Measurements from ENCODE around the gene CNTN5. TPM values are rescaled to one million over a fixed set of nuclear protein-coding genes. Genes with fewer than 3 reads are reported as not detected.

The CNTN5 gene
- total RNA-seq, 4 donors from 2014 or later, result 0.51 to 2.3 (median 0.58) TPM; not detected in 1

- no peak for TF ChIP-seq POLR2A (IDR thresholded peaks at IDR 0.05)
- TF ChIP-seq CTCF (IDR thresholded peaks at IDR 0.05), result no peak
- Histone ChIP-seq H3K4me3 (no peak overlapping the region), H3K27me3 (no peaks in the 10 kb centered on the region), H3K27ac (no peak overlapping the region), H3K9me3 (no peaks in the 10 kb centered on the region), H3K4me1 (no peaks in the 10 kb centered on the region), H3K36me3 (peaks cover 0 to 2% of the 10 kb centered on the region in 2 donors)
- intact Hi-C loops (cut with DNase I; ENCODE audit: low total_unique reads), result no loop called here
- no peak for DNase-seq
These were observed 178.6 kb downstream of the CNTN5 start for GRCh38 chr11:99199341-99199740.

DNA sequence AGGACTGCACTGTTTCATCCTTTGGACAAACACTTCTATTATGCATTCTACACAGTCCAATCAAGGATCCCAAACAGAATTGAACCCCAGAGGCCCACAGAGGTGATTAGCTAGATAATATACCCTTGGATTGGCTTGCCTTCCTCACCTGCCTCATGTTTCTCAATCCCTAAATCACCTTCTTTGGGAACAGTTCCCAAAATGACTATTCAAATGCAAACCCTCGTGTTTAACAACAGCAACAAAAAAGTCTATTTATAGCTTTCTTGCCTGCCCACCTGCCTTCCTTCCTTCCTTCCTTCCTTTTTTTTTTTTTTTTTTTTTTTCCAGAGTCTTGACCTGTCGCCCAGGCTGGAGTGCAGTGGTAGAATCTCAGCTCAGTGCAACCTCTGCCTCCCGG, 180.0 kb downstream of the CNTN5 start:
- Histone ChIP-seq H3K9me3 (no peaks in the 10 kb centered on the region), H3K4me1 (no peaks in the 10 kb centered on the region), H3K27me3 (no peaks in the 10 kb centered on the region), H3K4me3 (no peak overlapping the region), H3K27ac (no peak overlapping the region), H3K36me3 (peaks cover 0 to 2% of the 10 kb centered on the region in 2 donors)
- DNase-seq, result no peak
- intact Hi-C loops (cut with DNase I; ENCODE audit: low total_unique reads), result no loop called here
- no peak for TF ChIP-seq CTCF (IDR thresholded peaks at IDR 0.05)
- TF ChIP-seq POLR2A (IDR thresholded peaks at IDR 0.05), result no peak

GRCh38 chr11:99208813-99209212, 188.1 kb downstream of the CNTN5 start:
- TF ChIP-seq POLR2A (IDR thresholded peaks at IDR 0.05) (no peak), CTCF (IDR thresholded peaks at IDR 0.05) (no peak)
- intact Hi-C loops (cut with DNase I; ENCODE audit: low total_unique reads), result no loop called here
- no peak overlapping the region for H3K27ac ChIP-seq
- no peaks in the 10 kb centered on the region for H3K36me3 ChIP-seq
- H3K4me3 ChIP-seq, result no peak overlapping the region
- DNase-seq, result no peak
- H3K27me3 ChIP-seq, result no peaks in the 10 kb centered on the region
- no peaks in the 10 kb centered on the region for H3K9me3 ChIP-seq
- no peaks in the 10 kb centered on the region for H3K4me1 ChIP-seq

GRCh38 chr11:99229544-99229943, 208.8 kb downstream of the CNTN5 start:
- Histone ChIP-seq H3K27me3 (no peaks in the 10 kb centered on the region), H3K36me3 (no peaks in the 10 kb centered on the region), H3K9me3 (no peaks in the 10 kb centered on the region), H3K4me3 (no peak overlapping the region), H3K27ac (no peak overlapping the region), H3K4me1 (no peaks in the 10 kb centered on the region)
- intact Hi-C loops (cut with DNase I; ENCODE audit: low total_unique reads), result no loop called here
- no peak for DNase-seq
- TF ChIP-seq CTCF (IDR thresholded peaks at IDR 0.05), result no peak

- H3K4me1 ChIP-seq, result no peaks in the 10 kb centered on the region
- no peak overlapping the region for H3K27ac ChIP-seq
- H3K27me3 ChIP-seq, result no peaks in the 10 kb centered on the region
- TF ChIP-seq POLR2A (IDR thresholded peaks at IDR 0.05), result no peak
- no peak for TF ChIP-seq CTCF (IDR thresholded peaks at IDR 0.05)
- no peak overlapping the region for H3K4me3 ChIP-seq
- intact Hi-C loops (cut with DNase I; ENCODE audit: low total_unique reads), result no loop called here
- no peaks in the 10 kb centered on the region for H3K9me3 ChIP-seq
- H3K36me3 ChIP-seq, result no peaks in the 10 kb centered on the region
- DNase-seq, result no peak
These were observed 213.8 kb downstream of the CNTN5 start for GRCh38 chr11:99234534-99234933.

All from uterus (tissue), 4 donors.